Iris pigment epithelial cell (primary cell): Measurements from ENCODE around the gene HABP2.

Experiments used
- DNase-seq: peaks from one replicate; pipeline ENCODE4 v3.0.0-alpha.2; 2011; ENCODE audit warnings: low read depth

Gene HABP2

GRCh38 chr10:113604572-113604971 lies 51.7 kb downstream of the HABP2 start:
- no peak for DNase-seq

- DNase-seq = no peak
Measured at GRCh38 chr10:113605268-113605978, 52.6 kb downstream of the HABP2 start.

- DNase-seq = peak; percentile 40
Measured at GRCh38 chr10:113609704-113610108, 56.9 kb downstream of the HABP2 start.

GRCh38 chr10:113610631-113611601 lies 58.1 kb downstream of the HABP2 start:
- DNase-seq = no peak

DNA sequence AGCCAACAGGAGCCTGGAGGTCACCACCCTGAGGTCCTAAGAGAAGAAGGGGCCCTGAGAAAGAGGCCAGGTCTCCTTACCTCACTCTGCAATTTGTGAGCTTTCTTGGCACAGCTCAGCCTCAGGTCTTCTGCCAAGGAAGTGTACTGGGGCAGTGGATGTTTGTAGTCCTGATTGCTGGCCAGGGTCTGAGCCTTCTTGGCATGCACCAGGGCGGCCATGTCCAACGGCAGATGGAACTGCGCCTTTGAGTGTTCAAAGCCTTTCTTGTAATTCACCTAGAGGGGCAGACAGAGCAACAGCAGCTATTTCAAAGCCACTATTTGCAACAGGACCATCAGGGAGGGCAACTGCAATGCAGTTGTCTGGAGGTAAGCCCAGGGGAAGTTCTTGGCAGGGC lies 59.3 kb downstream of the HABP2 start:
- no peak for DNase-seq

- no peak for DNase-seq
Measured at GRCh38 chr10:113613427-113613826, 60.6 kb downstream of the HABP2 start.

DNA sequence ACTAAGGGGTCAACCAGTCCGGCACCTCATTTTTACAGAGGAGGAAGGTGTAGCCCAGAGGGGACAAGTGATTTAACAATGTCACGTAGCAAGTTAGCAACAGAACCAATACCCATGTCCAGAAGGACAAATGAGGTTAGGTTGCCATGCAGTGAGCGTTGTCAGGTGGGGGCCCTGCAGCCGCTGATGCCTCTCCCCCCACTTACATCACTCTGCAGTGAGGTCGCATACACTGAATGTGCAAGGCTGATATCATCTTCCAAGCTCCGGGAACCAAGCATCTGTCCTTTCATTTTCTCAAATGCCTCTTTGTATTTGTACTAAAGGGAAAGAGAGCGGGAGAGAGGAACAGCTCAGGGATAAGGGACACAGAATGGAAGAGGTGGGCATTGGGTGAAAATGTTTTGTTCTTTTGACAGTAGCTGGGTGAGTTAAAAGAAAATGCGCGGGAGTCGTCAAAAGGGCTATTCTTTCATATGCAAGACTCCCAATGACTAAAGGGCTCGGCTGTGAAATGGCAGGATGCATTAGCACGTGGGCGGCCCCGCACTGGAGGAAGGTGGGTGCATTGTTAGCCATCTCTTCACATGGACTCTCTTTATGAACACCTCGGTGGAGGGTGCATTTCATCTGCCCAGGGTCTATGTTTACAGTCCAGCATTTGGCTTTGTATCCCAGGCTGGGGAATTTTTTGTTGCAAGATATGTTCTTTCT lies 61.3 kb downstream of the HABP2 start:
- DNase-seq = peak; percentile 1

DNA sequence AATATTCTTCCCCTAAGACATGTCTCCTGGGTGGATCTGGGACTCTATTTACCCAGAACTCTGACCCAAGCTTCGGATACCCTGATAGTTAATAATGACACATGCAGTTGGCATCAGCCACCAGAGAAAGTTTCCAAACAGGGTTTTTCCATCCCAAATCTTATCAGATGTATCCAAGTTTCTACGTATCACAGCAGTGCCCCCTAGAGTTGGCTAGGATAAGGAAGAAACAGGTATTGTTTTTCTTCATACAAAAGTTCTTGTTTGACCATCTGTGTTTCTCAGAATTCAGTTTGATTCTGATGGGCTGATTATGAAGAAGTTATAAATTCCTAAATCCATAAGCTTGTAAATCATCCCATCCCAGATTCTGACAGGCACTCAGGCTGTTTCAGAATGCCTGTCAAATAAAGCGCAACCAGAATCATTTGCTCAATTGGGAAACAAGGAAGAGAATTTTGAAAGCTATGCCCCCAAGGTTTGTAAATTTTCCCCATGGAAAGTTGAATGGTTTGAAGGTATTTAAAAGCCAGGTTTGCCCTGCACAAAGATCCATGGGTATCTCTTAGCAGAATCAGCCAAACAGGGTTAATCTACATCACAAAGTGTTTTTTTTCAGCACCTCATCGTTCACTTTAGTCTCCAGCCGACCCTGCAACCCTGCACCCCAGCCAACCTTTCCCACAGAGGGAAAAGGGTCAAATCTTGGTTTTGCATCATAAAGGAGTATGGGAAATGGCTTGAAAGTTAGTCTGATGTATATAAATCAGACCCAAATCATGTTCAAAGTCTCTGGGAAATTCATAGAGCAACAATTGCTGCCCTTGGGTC lies 63.6 kb downstream of the HABP2 start:
- peak; percentile 7 for DNase-seq

DNA sequence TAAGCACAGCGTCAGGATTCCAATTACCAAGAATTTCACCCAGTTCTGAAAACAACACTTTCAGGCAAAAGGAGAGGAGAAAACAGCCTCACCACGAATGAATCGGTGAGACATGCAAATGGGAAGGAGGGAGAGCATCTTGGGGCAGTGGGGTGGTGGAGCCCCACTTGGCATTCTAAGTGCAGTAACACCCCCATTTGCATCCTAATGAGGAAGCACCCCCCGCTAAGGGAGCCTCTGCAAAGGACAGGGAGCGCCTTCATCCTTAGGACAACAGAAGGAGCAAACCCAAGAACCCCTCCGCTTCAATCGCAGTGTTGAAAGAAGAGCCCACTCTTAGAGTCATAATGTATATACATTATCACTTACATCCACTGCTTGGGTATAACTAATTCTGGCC lies 64.2 kb downstream of the HABP2 start:
- DNase-seq = no peak

DNA sequence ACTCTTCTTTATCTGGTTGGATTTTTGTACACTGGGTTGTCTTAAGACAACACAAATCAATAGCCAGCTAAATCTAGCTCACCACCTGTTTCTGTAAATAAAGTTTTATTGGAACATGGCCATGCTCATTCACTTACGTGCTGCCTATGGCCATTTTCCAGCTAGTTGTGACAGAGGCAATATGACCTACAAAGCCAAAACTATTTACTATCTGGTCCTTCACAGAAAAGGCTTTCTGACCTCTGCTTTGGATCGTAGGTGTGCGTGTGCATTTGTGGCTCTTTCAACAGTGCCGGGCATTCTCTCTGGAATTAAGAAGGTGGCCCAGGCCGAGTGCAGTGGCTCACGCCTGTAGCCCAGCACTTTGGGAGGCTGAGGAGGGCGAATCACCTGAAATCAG lies 65.5 kb downstream of the HABP2 start:
- DNase-seq = no peak

DNA sequence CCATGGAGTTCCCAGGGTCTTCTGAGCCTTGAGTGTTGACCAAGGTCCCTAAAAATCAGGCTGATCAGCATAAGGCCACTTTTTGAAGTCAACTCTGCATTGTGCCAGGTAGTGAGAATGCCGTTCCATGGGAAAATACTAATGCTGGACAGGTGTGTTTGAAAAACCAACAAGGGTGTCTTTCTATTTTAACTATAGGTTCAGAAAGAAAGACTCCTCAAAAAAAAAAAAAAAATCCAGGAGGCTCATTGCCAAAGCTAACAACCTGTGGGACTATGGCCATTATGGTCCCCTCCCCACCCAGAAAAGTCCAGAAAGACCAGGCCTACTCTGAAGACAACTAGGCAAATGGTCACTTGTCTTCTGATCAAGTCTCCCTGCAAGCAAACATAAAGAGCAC lies 66.5 kb downstream of the HABP2 start:
- DNase-seq = no peak

GRCh38 chr10:113620511-113620910 lies 67.7 kb downstream of the HABP2 start:
- no peak for DNase-seq

DNA sequence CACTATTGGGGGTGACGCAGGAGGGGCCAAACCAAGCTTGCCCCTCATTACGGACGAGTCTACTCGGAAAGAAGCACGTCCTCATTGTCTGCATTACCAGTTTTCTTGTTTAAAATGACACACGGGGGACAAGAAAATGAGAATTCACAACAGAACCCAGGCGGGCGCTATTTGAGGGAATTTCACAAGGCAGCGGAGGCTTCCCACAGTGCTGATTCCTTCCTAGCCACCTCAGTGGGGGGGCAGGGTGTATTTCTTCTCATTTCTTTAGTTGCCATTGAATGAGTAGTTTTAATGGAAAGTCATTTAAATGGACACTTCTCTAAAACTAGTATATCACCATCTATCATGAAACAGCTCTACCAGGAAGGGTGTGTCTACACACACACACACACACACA lies 68.1 kb downstream of the HABP2 start:
- no peak for DNase-seq

DNA sequence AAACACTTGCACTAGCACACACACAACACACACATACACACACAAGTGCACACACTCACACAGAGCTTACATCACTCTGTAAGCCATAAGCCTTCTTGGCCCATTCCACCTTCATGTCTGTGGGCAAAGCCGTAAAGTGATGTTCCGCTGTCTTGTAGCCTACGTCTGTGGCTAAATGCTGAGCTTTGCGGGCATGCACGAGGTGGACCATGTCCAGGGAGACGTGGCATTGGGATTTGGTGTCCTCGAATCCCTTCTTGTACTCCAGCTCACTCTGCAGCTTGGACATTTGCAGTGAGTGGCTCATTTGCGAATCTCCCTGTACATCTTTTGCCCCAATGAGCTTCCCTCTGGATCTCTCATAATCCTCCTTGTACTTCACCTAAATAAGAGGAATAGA lies 68.9 kb downstream of the HABP2 start:
- no peak for DNase-seq

GRCh38 chr10:113622831-113623230 lies 70.0 kb downstream of the HABP2 start:
- no peak for DNase-seq

GRCh38 chr10:113625461-113626186 lies 72.8 kb downstream of the HABP2 start:
- DNase-seq = no peak

DNA sequence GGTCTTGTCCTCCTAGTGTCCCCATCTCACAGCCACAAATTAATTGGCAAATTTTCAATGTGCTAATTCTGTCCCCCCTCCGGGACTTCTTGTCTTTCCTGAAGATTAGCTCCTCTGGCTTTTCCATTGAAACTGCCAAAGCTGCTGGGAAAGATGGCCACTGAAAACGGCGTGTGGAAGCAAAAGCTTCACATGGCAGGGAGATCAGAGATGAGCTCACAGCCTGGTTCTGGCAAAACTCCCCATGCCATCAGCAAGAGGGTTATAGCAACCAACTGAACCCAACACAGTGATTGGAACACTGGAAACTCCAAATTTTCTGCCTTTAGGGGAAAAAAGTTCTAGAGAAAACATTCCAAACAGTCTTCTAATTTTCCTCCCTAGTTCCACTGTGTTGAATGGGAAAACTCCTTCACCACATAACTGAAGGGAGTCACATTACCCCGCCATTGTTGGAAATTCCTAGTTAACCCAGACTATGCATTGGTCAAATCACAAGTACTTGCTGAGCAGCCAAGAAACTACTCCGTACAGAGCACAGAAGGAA lies 74.0 kb downstream of the HABP2 start:
- DNase-seq = no peak

GRCh38 chr10:113627836-113628235 lies 75.0 kb downstream of the HABP2 start:
- DNase-seq = no peak

GRCh38 chr10:113628607-113629153 lies 75.8 kb downstream of the HABP2 start:
- no peak for DNase-seq

- no peak for DNase-seq
Measured at GRCh38 chr10:113630929-113631533, 78.2 kb downstream of the HABP2 start.
